Mesodermal cell (in vitro differentiated cells): ENCODE results near the gene TSPAN17.

Source experiments
- H3K27ac ChIP-seq: 2 replicates; pipeline ENCODE4 v1.7.0; 2013; ENCODE audit warnings: mild to moderate bottlenecking, low read depth, low read length, moderate library complexity; ENCODE audit not compliant: severe bottlenecking
- H3K36me3 ChIP-seq: 2 replicates; pipeline ENCODE4 v1.7.1; 2013; ENCODE audit warnings: mild to moderate bottlenecking, low read length, moderate library complexity; ENCODE audit not compliant: control insufficient read depth, insufficient read depth
- H3K4me1 ChIP-seq: one replicate; pipeline ENCODE4 v1.7.1; 2013; ENCODE audit warnings: mild to moderate bottlenecking, low read length; ENCODE audit not compliant: insufficient read depth, control insufficient read depth, poor library complexity, severe bottlenecking
- H3K4me3 ChIP-seq: 2 replicates; pipeline ENCODE4 v1.7.0; 2013; ENCODE audit warnings: low read length, control low read depth, mild to moderate bottlenecking; ENCODE audit not compliant: insufficient read depth, poor library complexity, severe bottlenecking; ENCODE audit errors: extremely low read depth
- H3K9me3 ChIP-seq: 2 replicates; pipeline ENCODE4 v1.7.1; 2013; ENCODE audit warnings: mild to moderate bottlenecking, low read length, moderate library complexity; ENCODE audit not compliant: control insufficient read depth
- WGBS, 2 experiments: methylation state at CpG; one replicate each; pipeline ENCODE4 v1.1.5; 2013; ENCODE audit warnings: missing lambda C conversion rate in 2 of 2; ENCODE audit not compliant: insufficient coverage in 2 of 2; 5-methylcytosine and 5-hydroxymethylcytosine counted together

The TSPAN17 gene

DNA sequence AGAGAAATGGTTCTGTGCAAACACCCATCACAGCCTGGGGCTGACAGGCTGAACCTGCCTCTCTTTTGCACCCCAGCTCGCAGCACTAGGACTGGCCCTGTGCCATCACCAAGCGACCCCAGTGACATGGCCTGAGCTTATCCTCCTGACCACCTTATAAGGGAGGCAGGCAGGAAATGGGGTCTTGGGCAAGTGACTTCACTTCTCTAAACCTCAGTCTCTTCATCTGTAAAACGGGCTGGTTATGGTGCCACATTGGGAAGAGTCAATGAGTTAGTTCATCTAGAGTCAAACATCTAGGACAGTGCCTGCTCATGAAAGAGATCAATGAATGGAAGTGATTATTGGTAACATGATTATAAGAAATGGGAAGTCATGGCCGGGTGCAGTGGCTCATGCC lies 23.1 kb upstream of the TSPAN17 start:
- Histone ChIP-seq H3K4me1 (peaks cover 7% of the 10 kb centered on the region), H3K36me3 (no peaks in the 10 kb centered on the region), H3K9me3 (no peaks in the 10 kb centered on the region), H3K4me3 (no peak overlapping the region), H3K27ac (no peak overlapping the region)
- WGBS, 2 experiments = 100% methylated on average over 2 to 3 of the region's 4 CpGs

DNA sequence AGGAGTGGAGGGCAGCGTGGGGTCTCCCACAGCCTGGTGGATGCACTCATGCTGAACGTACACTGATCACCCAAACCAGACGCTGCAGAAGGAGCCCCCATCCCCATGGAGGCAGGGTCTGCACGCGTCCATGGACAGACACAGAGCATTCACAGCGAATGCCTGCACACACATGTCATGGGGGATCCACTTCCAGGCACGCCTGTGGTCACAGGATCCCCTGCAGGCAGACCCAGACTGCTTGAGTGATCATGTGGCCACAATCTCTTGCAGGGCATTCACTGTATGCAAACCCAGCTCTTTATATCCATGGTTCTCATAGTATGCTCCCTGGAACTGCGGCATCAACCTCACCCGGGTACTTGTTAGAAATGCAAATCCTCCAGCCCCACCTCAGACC lies 22.3 kb upstream of the TSPAN17 start:
- H3K9me3 ChIP-seq = no peaks in the 10 kb centered on the region
- H3K27ac ChIP-seq = no peak overlapping the region
- no peak overlapping the region for H3K4me3 ChIP-seq
- H3K36me3 ChIP-seq = no peaks in the 10 kb centered on the region
- WGBS, 2 experiments = 77 to 80% methylated on average over 9 of the region's 9 CpGs
- peaks cover 15% of the 10 kb centered on the region for H3K4me1 ChIP-seq

DNA sequence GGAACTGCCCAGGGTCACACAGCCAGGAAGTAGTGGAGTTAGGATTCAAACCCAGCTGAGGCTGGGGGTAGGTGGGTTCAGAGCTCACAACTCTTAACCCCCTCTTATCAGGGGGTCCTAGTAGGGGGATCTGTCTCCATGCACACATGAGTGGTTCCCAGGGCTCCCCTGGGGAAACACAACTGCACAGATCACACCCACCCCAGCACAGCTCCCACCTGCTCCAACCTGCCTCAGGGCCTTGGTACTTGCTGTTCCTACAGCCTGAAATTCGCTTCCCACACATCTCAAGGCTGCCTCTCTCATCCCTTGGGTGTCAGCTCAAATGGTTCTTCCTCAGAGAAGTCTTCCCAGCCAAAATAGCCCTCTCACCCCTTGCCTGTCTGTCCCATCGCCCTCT lies 21.8 kb upstream of the TSPAN17 start:
- no peak overlapping the region for H3K4me3 ChIP-seq
- H3K27ac ChIP-seq = no peak overlapping the region
- H3K9me3 ChIP-seq = no peaks in the 10 kb centered on the region
- peaks cover 17% of the 10 kb centered on the region for H3K4me1 ChIP-seq
- no peaks in the 10 kb centered on the region for H3K36me3 ChIP-seq
- 89 to 90% methylated on average over 2 of the region's 2 CpGs for WGBS, 2 experiments

DNA sequence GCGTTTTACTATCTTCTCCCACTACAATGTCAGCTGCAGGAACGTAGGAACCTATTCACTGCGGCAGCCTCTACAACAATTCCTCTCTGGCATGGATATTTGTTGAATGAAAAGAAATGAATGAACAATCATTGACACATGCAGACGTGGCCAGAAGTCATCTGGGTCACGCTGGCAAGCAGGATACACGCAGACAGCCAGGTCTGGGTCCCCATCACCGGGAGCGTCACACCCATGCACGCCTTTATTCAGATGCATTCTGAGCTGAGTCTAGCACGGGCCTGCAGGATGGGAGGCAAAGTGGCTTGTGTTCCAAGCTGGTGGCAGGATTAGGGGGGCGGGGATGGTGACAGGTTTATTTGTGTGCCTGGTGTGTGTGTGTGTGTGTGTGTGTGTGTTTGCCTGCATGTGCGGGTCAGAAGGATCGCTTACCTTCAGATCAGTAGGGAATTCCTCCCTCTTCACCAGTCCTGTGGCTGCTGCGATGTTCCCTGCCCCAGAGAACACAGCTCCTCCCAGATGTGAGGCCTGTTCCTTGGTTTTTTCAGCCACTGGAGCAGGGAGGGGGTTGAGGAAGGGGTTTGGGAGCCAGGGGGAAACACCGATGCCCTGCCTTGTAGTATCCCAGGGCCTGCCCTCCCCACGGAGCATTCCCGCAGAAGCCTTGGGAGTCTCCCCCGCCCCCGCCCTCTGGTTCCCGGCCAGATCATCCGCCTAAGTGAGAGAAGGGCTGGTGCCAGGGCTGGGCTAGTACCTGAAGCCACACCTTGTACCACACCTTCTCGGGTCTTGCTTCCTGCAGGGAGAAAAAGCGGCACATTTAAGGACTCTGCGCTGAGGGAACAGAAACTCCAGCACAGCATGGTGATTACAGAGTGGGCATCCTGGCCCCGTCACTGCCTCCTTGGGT lies 21.1 kb upstream of the TSPAN17 start:
- 71 to 72% methylated on average over 18 to 19 of the region's 25 CpGs for WGBS, 2 experiments
- no peak overlapping the region for H3K4me3 ChIP-seq
- peaks cover 19% of the 10 kb centered on the region for H3K4me1 ChIP-seq
- no peak overlapping the region for H3K27ac ChIP-seq
- no peaks in the 10 kb centered on the region for H3K36me3 ChIP-seq
- no peaks in the 10 kb centered on the region for H3K9me3 ChIP-seq

DNA sequence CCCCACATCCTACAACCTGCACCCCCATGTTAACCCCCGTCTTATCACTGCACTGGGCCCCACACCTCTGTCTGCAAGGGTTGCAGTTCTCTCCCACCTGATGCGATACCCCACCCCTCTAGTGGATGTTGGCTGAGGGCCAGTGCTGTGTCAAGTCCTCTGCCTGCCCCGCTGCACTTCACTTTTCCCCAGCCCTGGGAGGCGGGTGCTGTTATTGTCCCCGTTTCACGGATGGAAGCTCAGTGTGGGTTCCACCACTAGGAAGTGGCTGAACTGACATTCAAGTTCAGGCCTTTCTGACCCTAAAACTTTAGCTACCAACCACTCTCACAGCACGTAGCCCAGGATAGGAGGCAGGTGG lies 20.4 kb upstream of the TSPAN17 start:
- Histone ChIP-seq H3K36me3 (no peaks in the 10 kb centered on the region), H3K27ac (no peak overlapping the region), H3K4me3 (no peak overlapping the region), H3K4me1 (peaks cover 15% of the 10 kb centered on the region), H3K9me3 (no peaks in the 10 kb centered on the region)
- 84% methylated on average over 6 of the region's 7 CpGs; no CpG with 5 or more reads in 1 of the 2 experiments for WGBS, 2 experiments

DNA sequence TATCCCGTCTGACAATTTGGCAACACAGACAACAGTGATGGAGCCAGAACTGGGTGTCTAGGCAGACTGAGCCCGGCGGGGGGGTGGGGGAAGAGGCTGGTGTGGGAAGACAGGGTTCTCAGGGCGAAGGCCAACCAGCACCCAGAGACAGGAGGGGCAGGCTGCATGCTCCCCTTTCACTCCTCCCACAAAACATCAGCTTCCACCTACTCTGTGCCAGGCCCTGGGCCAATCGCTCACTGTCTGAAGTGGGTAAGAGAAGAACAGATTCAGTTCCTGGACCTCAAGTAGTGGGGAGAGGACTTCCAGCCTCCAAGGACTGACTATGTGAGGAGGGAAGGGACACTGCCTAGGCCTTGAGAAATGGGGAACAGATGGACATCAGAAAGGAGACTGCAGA lies 19.7 kb upstream of the TSPAN17 start:
- H3K4me1 ChIP-seq = peaks cover 15% of the 10 kb centered on the region
- H3K4me3 ChIP-seq = no peak overlapping the region
- 67 to 71% methylated on average over 1 to 4 of the region's 5 CpGs for whole genome bisulfite sequencing, 2 experiments
- H3K27ac ChIP-seq = no peak overlapping the region
- H3K9me3 ChIP-seq = no peaks in the 10 kb centered on the region
- H3K36me3 ChIP-seq = no peaks in the 10 kb centered on the region

DNA sequence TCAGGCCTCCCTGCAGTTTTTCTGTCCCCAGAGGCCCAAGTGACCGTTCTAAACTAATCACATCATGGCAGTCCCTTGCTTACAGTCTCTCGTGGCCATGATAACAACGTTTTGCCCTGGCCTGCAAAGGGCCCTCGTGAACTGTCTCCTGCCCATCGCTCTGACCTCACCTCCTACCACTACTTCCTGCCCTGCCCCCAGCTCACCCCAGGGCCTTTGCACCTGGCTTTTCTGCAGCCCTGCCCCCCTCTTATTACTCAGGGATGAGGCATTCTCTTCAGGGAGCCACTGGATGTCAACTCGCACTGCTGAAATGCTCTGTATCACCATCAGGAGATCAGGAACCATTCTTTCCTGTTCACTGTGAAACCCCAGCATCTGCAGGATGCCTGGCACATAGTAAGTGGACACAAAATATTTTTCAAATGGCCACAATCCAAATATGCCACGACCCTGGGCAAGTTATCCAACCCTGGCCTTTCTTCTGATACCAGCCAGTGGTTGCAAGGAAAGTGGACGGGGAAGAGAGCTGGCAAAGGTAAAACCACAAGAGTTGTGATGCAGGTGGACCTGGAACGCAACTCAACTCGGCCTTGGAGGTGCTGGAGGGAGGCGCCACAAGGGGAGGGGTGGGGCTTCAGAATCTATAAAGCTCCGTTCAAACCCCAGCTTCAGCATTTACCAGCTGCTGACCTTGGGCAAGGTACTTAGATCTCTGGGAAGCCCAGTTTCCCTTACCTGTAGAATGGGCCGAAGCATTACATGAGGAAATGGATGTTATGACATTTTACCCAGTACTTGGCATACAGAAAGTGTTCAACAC lies 18.7 kb upstream of the TSPAN17 start:
- no peak overlapping the region for H3K27ac ChIP-seq

DNA sequence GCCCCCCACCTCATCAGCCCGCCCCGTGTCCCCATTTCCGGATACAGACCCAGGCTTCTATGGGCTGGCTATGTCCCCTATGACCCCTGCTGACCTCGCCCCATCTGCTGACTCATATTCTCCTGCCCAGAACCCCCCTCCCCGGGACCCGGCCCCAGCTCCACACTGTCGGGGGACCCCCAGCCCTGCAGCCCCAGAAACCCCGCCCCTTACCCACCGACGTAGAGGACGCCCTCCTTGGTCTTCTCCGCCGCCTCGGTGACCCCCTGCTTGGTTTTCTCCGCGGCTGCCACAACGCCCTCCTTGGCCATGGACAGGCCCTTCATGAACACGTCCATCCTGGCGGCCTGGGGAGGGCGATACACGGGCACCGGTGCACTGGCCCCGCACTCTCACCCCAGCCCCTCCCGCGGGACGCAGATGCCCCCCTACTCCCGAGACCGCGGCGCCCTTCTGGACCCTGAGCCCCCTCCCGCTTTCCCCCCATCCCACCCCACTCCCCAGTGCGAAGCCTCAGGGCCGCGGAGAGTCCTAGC lies 17.9 kb upstream of the TSPAN17 start:
- WGBS, 2 experiments = 11 to 23% methylated on average over 6 to 18 of the region's 34 CpGs
- H3K36me3 ChIP-seq = no peaks in the 10 kb centered on the region
- H3K4me1 ChIP-seq = peaks cover 15% of the 10 kb centered on the region
- H3K27ac ChIP-seq = no peak overlapping the region
- H3K4me3 ChIP-seq = peak overlapping the region; percentile 36
- no peaks in the 10 kb centered on the region for H3K9me3 ChIP-seq

More for the DNA sequence above, 18.7 kb upstream of the TSPAN17 start:
- Histone ChIP-seq H3K9me3 (no peaks in the 10 kb centered on the region), H3K4me1 (peaks cover 15% of the 10 kb centered on the region), H3K36me3 (no peaks in the 10 kb centered on the region), H3K4me3 (no peak overlapping the region)
- WGBS, 2 experiments = 61 to 62% methylated on average over 9 of the region's 13 CpGs

DNA sequence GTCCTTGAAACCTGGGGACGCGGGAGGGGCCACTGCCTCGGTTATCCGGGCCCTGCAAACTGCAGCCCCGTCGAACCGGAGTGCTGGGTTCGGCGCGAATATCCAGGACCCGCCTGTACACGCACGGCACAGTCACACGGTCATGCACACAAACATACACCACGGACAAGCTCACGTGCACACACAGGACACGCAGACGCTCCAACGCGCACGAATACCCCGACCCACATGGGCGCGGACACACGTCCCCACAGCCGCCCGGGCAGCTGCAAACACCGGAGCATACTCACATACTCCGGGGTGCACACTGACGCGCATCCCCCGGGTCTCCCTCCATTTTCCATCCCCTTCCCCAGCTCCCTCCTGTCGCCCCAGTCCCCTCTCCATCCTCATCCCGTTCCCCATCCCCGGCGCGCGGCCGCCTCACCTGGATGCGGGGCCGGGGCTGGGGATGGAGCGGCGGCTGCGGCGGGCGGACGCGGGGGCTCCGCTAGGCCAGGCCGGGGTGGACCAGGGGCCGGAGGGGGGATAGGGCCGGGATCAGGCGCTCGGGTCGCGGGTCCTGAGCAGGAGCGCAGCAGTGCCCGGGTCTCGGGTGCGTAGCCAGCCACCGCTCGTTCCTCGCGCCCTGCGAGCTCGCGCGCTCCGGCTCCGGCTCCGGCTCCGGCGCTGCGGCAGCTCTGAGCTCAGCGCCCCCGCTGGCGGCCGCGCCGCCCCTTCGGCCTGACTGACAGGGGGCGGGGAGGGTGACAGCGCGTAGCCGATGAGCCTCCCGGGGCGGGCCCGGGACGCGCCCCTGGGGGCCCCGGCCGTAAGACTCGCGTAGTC lies 17.2 kb upstream of the TSPAN17 start, which contains the start of the genes EIF4E1B and SNCB:
TSS of gene EIF4E1B (plus strand) at position 823 of the 828 bp plus-strand sequence. CDS start 12,113 bp downstream, outside the sequence.
TSS of gene SNCB (minus strand) at position 682 of the 828 bp plus-strand sequence. CDS start 880 bp downstream, outside the sequence.
- Histone ChIP-seq H3K27ac (no peak within 1 kb of the TSS), H3K36me3 (no peaks in the 10 kb centered on the region), H3K4me3 (peak within 1 kb of the TSS; percentile 36), H3K9me3 (no peaks in the 10 kb centered on the region), H3K4me1 (peaks cover 15% of the 10 kb centered on the region)
- WGBS, 2 experiments = 0% methylated on average over 55 to 67 of the region's 94 CpGs

DNA sequence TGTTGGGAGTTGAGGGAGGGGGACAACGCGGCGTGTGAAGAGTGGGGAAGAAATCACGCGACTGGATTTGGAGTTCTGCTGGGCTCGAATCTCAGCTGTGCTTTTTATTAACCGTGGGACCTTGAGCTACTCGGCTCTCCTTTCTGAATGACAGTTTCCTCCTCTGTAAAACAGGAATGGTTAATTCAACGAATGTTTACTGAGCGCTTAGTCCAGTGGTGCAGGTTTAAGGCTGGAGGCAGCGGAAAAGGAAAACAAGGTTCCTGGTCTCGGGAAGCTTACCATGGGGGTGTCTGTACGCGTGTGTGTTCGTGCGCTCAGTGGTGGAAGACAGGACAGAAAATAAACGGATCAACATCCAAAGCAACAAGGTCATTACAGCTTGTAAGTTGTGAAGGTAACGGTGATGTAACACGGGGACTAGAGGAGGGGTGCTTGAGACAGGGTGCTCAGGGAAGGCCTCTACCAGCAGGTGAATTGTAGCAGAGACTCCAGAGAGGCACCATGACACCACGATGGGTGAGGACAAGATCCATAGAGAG lies 16.5 kb upstream of the TSPAN17 start:
- Histone ChIP-seq H3K9me3 (no peaks in the 10 kb centered on the region), H3K4me3 (peak overlapping the region; percentile 36), H3K36me3 (no peaks in the 10 kb centered on the region), H3K27ac (no peak overlapping the region), H3K4me1 (peaks cover 15% of the 10 kb centered on the region)
- WGBS, 2 experiments = 17 to 27% methylated on average over 14 to 19 of the region's 20 CpGs
